ENCODE measurements around the gene NKX1-1.

Gene NKX1-1

GRCh38 chr4:1406394-1406980 is at the start of gene NKX1-1:
Gene NKX1-1, minus strand, starts transcription at chr4:1406442. Its CDS starts 0 bp downstream, at chr4:1406442.
- H3K4me3 ChIP-seq (ENCODE audit: control insufficient read depth, low read depth, low read length), result no peak within 1 kb of the TSS
- no peak for TF ChIP-seq CTCF (conservative IDR thresholded peaks at IDR 0.05; ENCODE audit: control insufficient read depth, insufficient read depth, low read depth, low read length)
- no peak for DNase-seq (ENCODE audit: low read depth)

GRCh38 chr4:1453731-1454130 is 47.5 kb upstream of the NKX1-1 start:
- TF ChIP-seq CTCF (conservative IDR thresholded peaks at IDR 0.05; ENCODE audit: control insufficient read depth, insufficient read depth, low read depth, low read length), result no peak
- H3K4me3 ChIP-seq (ENCODE audit: control insufficient read depth, low read depth, low read length), result no peak overlapping the region
- DNase-seq (ENCODE audit: low read depth), result no peak

- no peak overlapping the region for H3K4me3 ChIP-seq (ENCODE audit: control insufficient read depth, low read depth, low read length)
- no peak for TF ChIP-seq CTCF (conservative IDR thresholded peaks at IDR 0.05; ENCODE audit: control insufficient read depth, insufficient read depth, low read depth, low read length)
- DNase-seq (ENCODE audit: low read depth), result no peak
These were observed 46.3 kb upstream of the NKX1-1 start for GRCh38 chr4:1452431-1453051.

- DNase-seq (ENCODE audit: low read depth), result no peak
- no peak overlapping the region for H3K4me3 ChIP-seq (ENCODE audit: control insufficient read depth, low read depth, low read length)
- no peak for TF ChIP-seq CTCF (conservative IDR thresholded peaks at IDR 0.05; ENCODE audit: control insufficient read depth, insufficient read depth, low read depth, low read length)
These were observed 45.5 kb upstream of the NKX1-1 start for GRCh38 chr4:1451752-1452122.

- TF ChIP-seq CTCF (conservative IDR thresholded peaks at IDR 0.05; ENCODE audit: control insufficient read depth, insufficient read depth, low read depth, low read length), result no peak
- no peak overlapping the region for H3K4me3 ChIP-seq (ENCODE audit: control insufficient read depth, low read depth, low read length)
- no peak for DNase-seq (ENCODE audit: low read depth)
These were observed 45.0 kb upstream of the NKX1-1 start for GRCh38 chr4:1451106-1451751.

- DNase-seq (ENCODE audit: low read depth), result no peak
- TF ChIP-seq CTCF (conservative IDR thresholded peaks at IDR 0.05; ENCODE audit: control insufficient read depth, insufficient read depth, low read depth, low read length), result no peak
- no peak overlapping the region for H3K4me3 ChIP-seq (ENCODE audit: control insufficient read depth, low read depth, low read length)
These were observed 43.8 kb upstream of the NKX1-1 start for GRCh38 chr4:1449833-1450741.
